C4-2B (cell line): Measurements from ENCODE around the gene TYW5.

Experiments
- H3K27ac ChIP-seq: fragments of 450-650 bp; 2 replicates; pipeline ENCODE4 v1.5.1; 2017
- ZFX ChIP-seq: fragments of 450-650 bp; IDR thresholded peaks from 2 replicates; pipeline ENCODE4 v1.6.1; 2017
- TF ChIP-seq, protein P1 (sequence below): fragments of 450-650 bp; conservative IDR thresholded peaks from 2 replicates; pipeline ENCODE4 v1.5.1; 2017; ENCODE audit warnings: mild to moderate bottlenecking

The TYW5 gene

DNA sequence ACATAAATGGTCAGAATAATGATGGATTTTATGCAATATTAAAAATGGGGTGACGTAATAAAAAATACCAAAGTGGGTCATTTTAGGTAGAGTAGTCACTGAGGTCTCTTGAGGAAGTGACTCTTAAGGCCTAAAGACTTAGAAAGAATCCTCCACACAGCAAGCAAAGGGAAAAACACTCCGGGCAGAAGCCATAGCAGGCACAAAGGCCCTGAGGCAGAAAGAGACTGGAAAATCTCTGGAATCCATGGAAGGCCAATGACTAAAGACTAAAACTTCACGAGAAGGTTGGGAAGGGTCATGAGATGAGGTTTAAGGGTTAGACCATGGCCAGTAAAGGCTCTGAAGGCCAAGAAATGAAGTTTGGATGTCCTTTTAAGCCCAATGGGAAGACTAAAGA, 37.0 kb upstream of the TYW5 start:
- TF ChIP-seq ZFX = no peak
- TF ChIP-seq, protein P1, sequence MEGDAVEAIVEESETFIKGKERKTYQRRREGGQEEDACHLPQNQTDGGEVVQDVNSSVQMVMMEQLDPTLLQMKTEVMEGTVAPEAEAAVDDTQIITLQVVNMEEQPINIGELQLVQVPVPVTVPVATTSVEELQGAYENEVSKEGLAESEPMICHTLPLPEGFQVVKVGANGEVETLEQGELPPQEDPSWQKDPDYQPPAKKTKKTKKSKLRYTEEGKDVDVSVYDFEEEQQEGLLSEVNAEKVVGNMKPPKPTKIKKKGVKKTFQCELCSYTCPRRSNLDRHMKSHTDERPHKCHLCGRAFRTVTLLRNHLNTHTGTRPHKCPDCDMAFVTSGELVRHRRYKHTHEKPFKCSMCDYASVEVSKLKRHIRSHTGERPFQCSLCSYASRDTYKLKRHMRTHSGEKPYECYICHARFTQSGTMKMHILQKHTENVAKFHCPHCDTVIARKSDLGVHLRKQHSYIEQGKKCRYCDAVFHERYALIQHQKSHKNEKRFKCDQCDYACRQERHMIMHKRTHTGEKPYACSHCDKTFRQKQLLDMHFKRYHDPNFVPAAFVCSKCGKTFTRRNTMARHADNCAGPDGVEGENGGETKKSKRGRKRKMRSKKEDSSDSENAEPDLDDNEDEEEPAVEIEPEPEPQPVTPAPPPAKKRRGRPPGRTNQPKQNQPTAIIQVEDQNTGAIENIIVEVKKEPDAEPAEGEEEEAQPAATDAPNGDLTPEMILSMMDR = no peak
- H3K27ac ChIP-seq = no peak overlapping the region

DNA sequence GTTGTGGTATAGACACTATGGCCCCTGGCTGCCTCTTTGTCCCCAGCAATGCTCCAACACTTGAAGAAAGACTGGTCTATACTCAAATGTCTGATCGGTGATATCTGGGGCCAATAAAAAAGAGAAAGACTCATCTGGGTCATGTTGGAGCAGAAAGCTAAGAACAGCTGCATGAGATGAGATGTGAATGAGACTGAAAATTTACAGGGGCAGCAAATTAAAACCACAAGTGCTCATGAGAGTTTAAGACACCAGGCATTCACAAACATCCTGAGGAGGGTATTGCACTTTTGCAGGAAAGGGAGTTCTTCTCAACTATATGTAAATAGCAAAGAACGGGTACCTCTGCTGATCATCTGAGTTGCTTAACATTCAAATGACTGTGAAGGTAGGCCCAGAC, 36.4 kb upstream of the TYW5 start:
- TF ChIP-seq, protein P1 = no peak
- no peak for TF ChIP-seq ZFX
- H3K27ac ChIP-seq = no peak overlapping the region

DNA sequence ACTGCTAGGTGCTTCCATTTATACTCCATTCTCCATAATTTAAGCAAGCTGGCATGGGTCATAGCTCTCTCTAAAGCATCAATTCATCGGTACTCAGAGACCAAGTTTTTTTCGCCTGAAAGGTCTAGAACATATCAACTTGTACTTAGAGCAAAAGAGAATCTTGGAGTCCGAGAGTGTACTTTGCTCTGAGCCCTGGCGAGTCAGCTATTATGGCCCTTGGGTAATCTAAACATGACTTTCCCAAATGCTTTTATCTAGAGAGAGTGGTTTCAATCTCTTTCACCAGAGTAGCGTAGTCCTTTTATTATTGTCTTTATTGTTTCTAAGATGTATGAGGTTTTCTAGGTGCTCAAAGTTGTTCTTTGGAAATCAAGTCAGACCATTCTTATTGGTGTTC, 34.5 kb upstream of the TYW5 start:
- TF ChIP-seq, protein P1 = no peak
- TF ChIP-seq ZFX = no peak
- no peak overlapping the region for H3K27ac ChIP-seq

DNA sequence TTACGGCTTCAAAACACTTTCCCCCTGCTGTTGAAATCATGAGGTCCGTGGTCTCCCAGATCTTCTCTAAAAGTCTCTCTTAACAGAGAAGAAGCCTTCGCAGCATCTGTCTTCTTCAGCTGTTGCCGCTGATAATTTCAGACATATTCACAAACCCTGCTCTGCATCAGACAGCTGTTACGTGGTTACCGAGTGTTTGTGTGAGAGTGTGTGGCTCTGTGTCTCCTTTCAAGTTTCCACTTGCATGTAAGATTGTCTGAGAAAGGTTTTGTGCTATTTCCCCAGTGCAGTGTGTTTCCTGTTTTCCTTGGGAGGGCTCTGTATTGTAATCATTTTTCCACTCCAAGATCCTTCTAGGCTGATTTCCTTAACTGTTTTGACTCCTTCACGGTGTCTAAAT, 32.9 kb upstream of the TYW5 start:
- H3K27ac ChIP-seq = no peak overlapping the region
- TF ChIP-seq, protein P1 = no peak
- no peak for TF ChIP-seq ZFX

DNA sequence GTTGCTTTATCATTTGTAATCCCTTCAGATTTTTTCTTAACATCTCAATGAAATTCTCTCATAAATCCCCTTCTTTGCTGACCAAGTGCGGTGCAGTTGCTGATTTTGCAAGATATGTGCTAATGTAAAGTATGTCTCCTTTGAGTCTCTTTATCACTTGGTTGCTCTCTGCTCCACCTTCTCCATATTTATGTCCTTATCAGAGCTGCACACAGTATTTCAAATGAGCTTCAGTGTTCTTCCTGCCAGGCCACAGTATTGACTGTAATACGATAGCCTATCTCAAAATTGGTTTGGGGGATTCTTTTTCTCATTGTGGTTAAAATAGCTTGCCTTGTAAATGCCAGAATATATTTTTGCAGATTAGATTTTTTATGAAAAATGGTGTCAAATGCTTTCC, 32.3 kb upstream of the TYW5 start:
- H3K27ac ChIP-seq = no peak overlapping the region
- no peak for TF ChIP-seq ZFX
- TF ChIP-seq, protein P1 = no peak

DNA sequence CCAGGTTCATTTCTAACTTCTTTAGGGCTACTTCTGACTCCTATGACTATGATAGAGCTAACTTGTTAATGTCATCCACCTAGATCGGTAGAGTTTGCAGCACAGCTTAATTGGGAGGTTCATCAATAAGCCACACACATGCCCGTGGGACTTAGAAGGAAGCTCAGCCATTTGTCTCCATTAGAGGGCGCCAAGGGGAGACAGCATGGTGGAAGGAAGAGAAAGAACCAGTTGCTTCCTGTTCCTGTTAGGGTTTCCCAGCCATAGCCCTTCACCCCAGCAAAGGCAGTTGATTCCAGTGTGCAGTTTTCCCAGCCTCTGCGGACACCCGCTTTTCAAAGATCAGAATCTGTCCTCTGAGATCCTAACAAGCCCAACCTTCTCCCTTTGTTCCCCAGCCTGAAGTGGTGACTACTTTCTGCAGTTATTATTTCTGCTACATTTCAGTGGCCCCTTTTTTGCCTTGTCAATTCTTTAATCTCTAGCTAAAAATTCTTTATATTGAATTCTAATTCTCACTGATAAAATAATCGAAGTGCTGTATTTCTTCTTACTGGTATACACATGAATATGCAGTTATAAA, 30.4 kb upstream of the TYW5 start:
- H3K27ac ChIP-seq = no peak overlapping the region
- TF ChIP-seq ZFX = no peak
- TF ChIP-seq, protein P1 = peak; percentile 82

DNA sequence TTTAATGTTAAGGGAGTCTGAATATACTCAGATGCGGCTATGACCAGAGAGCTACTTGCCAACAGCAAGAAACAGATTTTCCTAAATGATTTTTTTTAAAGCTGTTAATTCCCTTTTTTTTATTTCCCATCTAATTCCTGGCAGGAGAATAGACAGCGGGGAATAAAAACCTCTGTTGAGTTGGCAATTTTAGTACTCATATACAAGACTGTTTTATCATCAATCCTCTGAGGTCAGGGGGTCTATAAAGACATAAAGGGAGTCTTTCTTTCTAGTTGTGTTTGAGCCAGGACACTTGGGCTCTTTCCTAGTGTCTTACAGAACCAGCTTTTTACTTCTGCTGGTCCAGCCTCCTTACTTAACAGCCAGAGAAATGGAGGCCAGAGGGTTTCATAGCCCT, 29.5 kb upstream of the TYW5 start:
- no peak overlapping the region for H3K27ac ChIP-seq
- TF ChIP-seq ZFX = no peak
- TF ChIP-seq, protein P1 = no peak
